Measurements from ENCODE around the gene CCL24. TPM values are rescaled to one million over a fixed set of nuclear protein-coding genes. Genes with fewer than 3 reads are reported as not detected.
"Not testable (repeated sequence)": the region's sequence is repeated elsewhere in the genome, so short reads cannot be mapped to it uniquely, and the experiment has no call there.

Gene CCL24
- total and polyA plus RNA-seq, 2 donors from 2014 or later, result not detected

DNA sequence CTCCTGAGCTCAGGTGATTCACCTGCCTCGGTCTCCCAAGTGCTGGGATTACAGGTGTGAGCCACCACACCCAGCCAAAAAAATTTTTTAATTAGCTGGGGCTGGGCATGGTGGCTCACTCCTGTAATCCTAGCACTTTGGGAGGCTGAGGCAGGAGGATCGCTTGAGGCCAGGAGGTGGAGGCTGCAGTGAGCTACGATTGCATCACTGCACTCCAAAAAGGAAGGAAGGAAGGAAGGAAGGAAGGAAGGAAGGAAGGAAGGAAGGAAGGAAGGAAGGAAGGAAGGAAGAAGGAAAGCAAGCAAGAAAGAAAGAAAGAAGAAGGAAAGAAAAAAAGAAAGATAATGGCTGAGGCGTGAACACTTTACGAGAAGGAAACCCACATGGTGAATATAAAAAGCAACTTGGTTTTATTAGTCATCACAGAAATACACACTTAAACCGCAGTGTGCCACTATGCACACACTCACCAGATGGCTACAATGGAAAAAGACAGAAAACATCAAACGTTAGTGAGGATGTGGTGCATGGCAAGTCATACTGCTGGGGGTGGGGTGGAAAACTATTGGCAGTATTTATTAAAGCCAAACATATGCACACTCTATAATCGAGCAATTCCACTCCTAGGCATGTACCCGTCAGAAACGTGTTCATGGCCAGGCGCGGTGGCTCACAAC is 37.2 kb downstream of the CCL24 start:
- Histone ChIP-seq H3K36me3 (ENCODE audit: control insufficient read depth in 2 of 3, insufficient read depth in 3 of 3, low read length in 3 of 3) (no peaks in the 10 kb centered on the region), H3K27me3 (ENCODE audit: control insufficient read depth, insufficient read depth, low read length) (no peaks in the 10 kb centered on the region), H3K9me3 (ENCODE audit: control insufficient read depth in 2 of 3, insufficient read depth in 1 of 3, low read length in 3 of 3) (no peaks in the 10 kb centered on the region), H3K9ac (ENCODE audit: low read length in 3 of 3) (no peak overlapping the region), H3K4me1 (ENCODE audit: control insufficient read depth in 2 of 3, insufficient read depth in 2 of 3, low read depth in 1 of 3, low read length in 3 of 3) (no peaks in the 10 kb centered on the region), H3K4me3 (ENCODE audit: low read length in 3 of 3) (no peak overlapping the region), H3K27ac (ENCODE audit: low read depth in 2 of 2, low read length in 2 of 2) (no peak overlapping the region)
- DNase-seq (no peak), FAIRE-seq (no peak)
- intact Hi-C loops (cut with DNase I), result no loop called here
- TF ChIP-seq, protein P1, sequence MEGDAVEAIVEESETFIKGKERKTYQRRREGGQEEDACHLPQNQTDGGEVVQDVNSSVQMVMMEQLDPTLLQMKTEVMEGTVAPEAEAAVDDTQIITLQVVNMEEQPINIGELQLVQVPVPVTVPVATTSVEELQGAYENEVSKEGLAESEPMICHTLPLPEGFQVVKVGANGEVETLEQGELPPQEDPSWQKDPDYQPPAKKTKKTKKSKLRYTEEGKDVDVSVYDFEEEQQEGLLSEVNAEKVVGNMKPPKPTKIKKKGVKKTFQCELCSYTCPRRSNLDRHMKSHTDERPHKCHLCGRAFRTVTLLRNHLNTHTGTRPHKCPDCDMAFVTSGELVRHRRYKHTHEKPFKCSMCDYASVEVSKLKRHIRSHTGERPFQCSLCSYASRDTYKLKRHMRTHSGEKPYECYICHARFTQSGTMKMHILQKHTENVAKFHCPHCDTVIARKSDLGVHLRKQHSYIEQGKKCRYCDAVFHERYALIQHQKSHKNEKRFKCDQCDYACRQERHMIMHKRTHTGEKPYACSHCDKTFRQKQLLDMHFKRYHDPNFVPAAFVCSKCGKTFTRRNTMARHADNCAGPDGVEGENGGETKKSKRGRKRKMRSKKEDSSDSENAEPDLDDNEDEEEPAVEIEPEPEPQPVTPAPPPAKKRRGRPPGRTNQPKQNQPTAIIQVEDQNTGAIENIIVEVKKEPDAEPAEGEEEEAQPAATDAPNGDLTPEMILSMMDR (IDR thresholded peaks at IDR 0.05; ENCODE audit: borderline replicate concordance, extremely low read depth, insufficient read depth), result no peak

DNA sequence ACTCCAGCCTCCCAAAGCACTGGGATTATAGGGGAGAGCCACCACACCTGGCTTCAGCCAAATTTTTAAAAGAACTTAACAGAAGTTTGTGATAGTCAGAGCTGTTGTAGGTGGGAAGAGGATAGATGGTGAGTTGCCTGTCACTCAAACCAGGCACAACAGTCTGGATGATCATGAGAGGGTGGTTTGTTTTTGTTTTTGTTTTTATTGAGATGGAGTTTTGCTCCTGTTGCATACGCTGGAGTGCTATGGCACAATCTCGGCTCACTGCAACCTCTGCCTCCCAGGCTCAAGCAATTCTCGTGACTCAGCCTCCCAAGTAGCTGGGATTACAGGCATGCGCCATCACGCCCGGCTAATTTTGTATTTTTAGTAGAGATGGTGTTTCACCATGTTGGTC is 39.6 kb downstream of the CCL24 start:
- H3K4me3 ChIP-seq (ENCODE audit: low read length in 3 of 3); DNase-seq; H3K27me3 ChIP-seq (ENCODE audit: control insufficient read depth, insufficient read depth, low read length); H3K9ac ChIP-seq (ENCODE audit: low read length in 3 of 3); H3K9me3 ChIP-seq (ENCODE audit: control insufficient read depth in 2 of 3, insufficient read depth in 1 of 3, low read length in 3 of 3); FAIRE-seq; intact Hi-C loops (cut with DNase I); H3K36me3 ChIP-seq (ENCODE audit: control insufficient read depth in 2 of 3, insufficient read depth in 3 of 3, low read length in 3 of 3); H3K27ac ChIP-seq (ENCODE audit: low read depth in 2 of 2, low read length in 2 of 2); H3K4me1 ChIP-seq (ENCODE audit: control insufficient read depth in 2 of 3, insufficient read depth in 2 of 3, low read depth in 1 of 3, low read length in 3 of 3): not testable (repeated sequence)

DNA sequence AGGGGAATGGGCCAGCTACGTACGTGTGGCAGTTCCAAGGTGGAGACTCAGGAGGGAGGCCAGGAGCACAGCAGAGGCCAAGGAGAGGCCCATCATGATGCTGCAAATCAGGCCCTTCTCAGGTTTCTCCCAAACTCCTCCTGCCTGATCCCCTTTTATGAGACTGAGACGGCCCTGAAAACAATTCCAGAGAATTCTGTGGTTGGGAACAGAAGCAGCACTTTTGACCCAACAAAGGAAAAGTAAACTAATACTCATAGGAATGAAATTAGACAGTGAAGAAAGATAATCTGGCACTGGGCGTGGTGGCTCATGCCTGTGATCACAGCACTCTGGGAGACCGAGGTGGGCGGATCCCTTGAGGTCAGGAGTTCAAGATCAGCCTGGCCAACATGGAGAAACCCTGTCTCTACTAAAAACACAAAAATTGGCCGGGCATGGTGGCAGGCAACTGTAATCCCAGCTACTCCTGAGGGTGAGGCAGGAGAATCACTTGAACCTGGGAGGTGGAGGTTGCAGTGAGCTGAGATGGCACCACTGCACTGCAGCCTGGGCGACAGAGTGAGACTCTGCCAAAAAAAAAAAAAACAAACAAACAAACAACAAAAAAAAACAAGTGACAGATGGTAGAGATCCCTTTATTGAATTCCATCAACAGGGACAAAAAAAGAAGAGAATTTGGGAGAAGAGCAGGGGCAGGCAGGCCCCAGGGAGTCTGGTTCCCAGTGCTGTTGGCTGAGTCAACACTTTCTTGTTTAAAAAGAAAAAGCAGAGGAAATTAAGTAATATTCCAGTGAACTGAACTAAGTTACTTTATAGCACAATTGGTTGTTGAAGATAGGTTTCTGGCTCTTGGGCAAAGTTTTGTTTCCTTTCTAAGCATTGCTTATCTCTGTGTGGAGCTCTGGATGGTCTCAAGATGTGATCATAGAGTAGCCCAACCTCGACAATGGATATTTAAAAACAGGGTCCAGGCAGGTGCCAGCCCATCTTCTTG is 41.2 kb downstream of the CCL24 start, which contains the start of gene CCL26:
Gene CCL26 (minus strand): TSS at position 131 of the 997 bp plus-strand sequence. CDS start 35 bp downstream, at position 96.
- H3K27me3 ChIP-seq (ENCODE audit: control insufficient read depth, insufficient read depth, low read length), result no peaks in the 10 kb centered on the region
- H3K9me3 ChIP-seq (ENCODE audit: control insufficient read depth in 2 of 3, insufficient read depth in 1 of 3, low read length in 3 of 3), result no peaks in the 10 kb centered on the region
- H3K4me3 ChIP-seq (ENCODE audit: low read length in 3 of 3), result no peak within 1 kb of the TSS
- no peak within 1 kb of the TSS for H3K9ac ChIP-seq (ENCODE audit: low read length in 3 of 3)
- TF ChIP-seq, protein P1 (IDR thresholded peaks at IDR 0.05; ENCODE audit: borderline replicate concordance, extremely low read depth, insufficient read depth), result no peak
- no peaks in the 10 kb centered on the region for H3K4me1 ChIP-seq (ENCODE audit: control insufficient read depth in 2 of 3, insufficient read depth in 2 of 3, low read depth in 1 of 3, low read length in 3 of 3)
- peak within 1 kb of the TSS in 1 of 2 donors; percentile 37 for H3K27ac ChIP-seq (ENCODE audit: low read depth in 2 of 2, low read length in 2 of 2)
- FAIRE-seq (no peak), DNase-seq (peak in 1 of 5 donors; percentile 80)
- no peaks in the 10 kb centered on the region for H3K36me3 ChIP-seq (ENCODE audit: control insufficient read depth in 2 of 3, insufficient read depth in 3 of 3, low read length in 3 of 3)
- intact Hi-C loops (cut with DNase I), result no loop called here

DNA sequence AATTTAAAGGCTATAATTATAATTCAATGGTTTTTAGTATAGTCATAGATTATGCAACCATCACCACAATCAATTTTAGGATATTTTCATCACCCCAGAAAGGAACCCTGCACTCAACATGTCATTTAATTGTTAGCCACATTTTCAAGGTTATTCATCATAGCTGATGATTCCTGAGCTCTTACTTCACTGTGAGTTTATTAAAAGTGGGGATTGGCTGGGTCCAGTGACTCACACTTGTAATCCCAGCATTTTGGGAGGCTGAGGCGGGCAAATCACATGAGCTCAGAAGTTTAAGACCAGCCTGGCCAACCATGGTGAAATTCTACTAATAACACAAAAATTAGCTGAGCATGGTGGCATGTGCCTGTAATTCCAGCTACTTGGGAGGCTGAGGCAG is 42.4 kb downstream of the CCL24 start:
- intact Hi-C loops (cut with DNase I), result no loop called here
- Histone ChIP-seq H3K9ac (ENCODE audit: low read length in 3 of 3) (no peak overlapping the region), H3K27me3 (ENCODE audit: control insufficient read depth, insufficient read depth, low read length) (no peaks in the 10 kb centered on the region), H3K4me1 (ENCODE audit: control insufficient read depth in 2 of 3, insufficient read depth in 2 of 3, low read depth in 1 of 3, low read length in 3 of 3) (no peaks in the 10 kb centered on the region), H3K4me3 (ENCODE audit: low read length in 3 of 3) (no peak overlapping the region), H3K27ac (ENCODE audit: low read depth in 2 of 2, low read length in 2 of 2) (no peak overlapping the region), H3K36me3 (ENCODE audit: control insufficient read depth in 2 of 3, insufficient read depth in 3 of 3, low read length in 3 of 3) (no peaks in the 10 kb centered on the region), H3K9me3 (ENCODE audit: control insufficient read depth in 2 of 3, insufficient read depth in 1 of 3, low read length in 3 of 3) (no peaks in the 10 kb centered on the region)
- no peak for FAIRE-seq
- TF ChIP-seq, protein P1 (IDR thresholded peaks at IDR 0.05; ENCODE audit: borderline replicate concordance, extremely low read depth, insufficient read depth), result no peak
- DNase-seq, result no peak

Data from kidney (tissue), 14 donors.